CD4-positive, alpha-beta T cell (primary cell): ENCODE results near the gene MRPL28. TPM values are rescaled to one million over a fixed set of nuclear protein-coding genes. Genes with fewer than 3 reads are reported as not detected.

Source experiments
- ATAC-seq: fragments of 200-7000 bp; cut with Tn5 transposase; one replicate; pipeline ENCODE4 v1.10.0; 2022; ENCODE audit warnings: mild to moderate bottlenecking; ENCODE audit not compliant: poor library complexity
- CTCF ChIA-PET: fragments of 350-600 bp; sonication (Branson Sonifier 250); formaldehyde crosslinking; loops from one replicate; lab custom pipeline; 2021; ENCODE audit warnings: antibody characterized with exemption, inconsistent platforms; lab: Charles Lee
- POLR2A ChIA-PET: fragments of 350-600 bp; sonication (Branson Sonifier 250); formaldehyde crosslinking; loops from one replicate; lab custom pipeline; 2021; ENCODE audit warnings: antibody characterized with exemption, inconsistent platforms; lab: Charles Lee
- DNase-seq, 14 experiments: peaks; one replicate each; pipeline ENCODE4 v3.0.0-alpha.2; 2013 to 2020; ENCODE audit warnings: mixed read lengths in 2 of 14
- H3K27ac ChIP-seq, 2 donors: one replicate each; pipeline versions ENCODE4 v1.5.1 to v1.7.0; 2013; ENCODE audit warnings: low read length in 2 of 2, low read depth in 1 of 2, mild to moderate bottlenecking in 1 of 2
- H3K27me3 ChIP-seq, 2 experiments: 1 replicate in 1 of 2; 2 replicates in 1 of 2; pipeline versions ENCODE4 v1.6.1 to v1.7.0; 2013; ENCODE audit warnings: low read length in 2 of 2, control low read depth in 1 of 2, mild to moderate bottlenecking in 1 of 2, moderate library complexity in 1 of 2; ENCODE audit not compliant: insufficient read depth in 2 of 2, control insufficient read depth in 1 of 2
- H3K36me3 ChIP-seq: one replicate; pipeline ENCODE4 v1.6.1; 2013; ENCODE audit warnings: low read length, control low read depth; ENCODE audit not compliant: insufficient read depth
- H3K4me1 ChIP-seq: one replicate; pipeline ENCODE4 v1.6.1; 2013; ENCODE audit warnings: low read length, control low read depth; ENCODE audit not compliant: insufficient read depth
- H3K4me3 ChIP-seq: one replicate; pipeline ENCODE4 v1.5.1; 2013; ENCODE audit warnings: mild to moderate bottlenecking, low read length, moderate library complexity
- H3K9me3 ChIP-seq, 2 experiments: 1 replicate in 1 of 2; 2 replicates in 1 of 2; pipeline versions ENCODE4 v1.6.1 to v1.7.0; 2013; ENCODE audit warnings: low read length in 2 of 2, mild to moderate bottlenecking in 2 of 2, control low read depth in 1 of 2, moderate library complexity in 1 of 2; ENCODE audit not compliant: control insufficient read depth in 1 of 2, insufficient read depth in 1 of 2
- H3K27ac Mint-ChIP-seq: one replicate; pipeline ENCODE4 v1.8.0; 2020; ENCODE audit warnings: mixed read lengths
- H3K27me3 Mint-ChIP-seq: one replicate; pipeline ENCODE4 v1.8.0; 2021; ENCODE audit warnings: mixed read lengths
- H3K36me3 Mint-ChIP-seq: one replicate; pipeline ENCODE4 v1.8.0; 2021; ENCODE audit warnings: low read depth, mixed read lengths
- H3K4me1 Mint-ChIP-seq: one replicate; pipeline ENCODE4 v1.8.0; 2021; ENCODE audit warnings: low read depth, mixed read lengths
- H3K4me3 Mint-ChIP-seq: one replicate; pipeline ENCODE4 v1.8.0; 2020; ENCODE audit warnings: mild to moderate bottlenecking, mixed read lengths
- H3K9me3 Mint-ChIP-seq: one replicate; pipeline ENCODE4 v1.8.0; 2020; ENCODE audit warnings: mixed read lengths
- CTCF ChIP-seq: fragments of 200-600 bp; IDR thresholded peaks from one replicate; pipeline ENCODE4 v1.8.0; 2022; ENCODE audit warnings: antibody characterized with exemption, mild to moderate bottlenecking
- intact Hi-C, 2 experiments: fragments of 100-400 bp; cut with DNase I in 1 of 2; cut with micrococcal nuclease in 1 of 2; formaldehyde crosslinking; loops; one replicate each; pipeline versions ENCODE4 v1.15.1 to v1.9.0; 2023 to 2025; cut with DNase I, micrococcal nuclease
- total RNA-seq, 174 experiments: library from RNA in 2 of 174; stranded (reverse) in 2 of 174; gene quantifications; one replicate each; pipeline ENCODE4 v1.2.3 and lab custom pipeline; 2021 to 2026

The MRPL28 gene
- total RNA-seq, 2 experiments from 2014 or later = 19.6 to 19.7 TPM

- DNase-seq = peak in 1 of 14 experiments; percentile 23
- ChIA-PET CTCF (no interaction called here), POLR2A (interaction anchor here (0.7 to 2.0 kb wide), 10 partner anchors 10 to 112 kb away, joined by 3 to 18 read pairs (median 4); partner anchors contain the start of genes AXIN1, FAM234A and LUC7L)
- H3K27ac ChIP-seq = peak overlapping the region; percentile 42 to 89
- peaks cover 9% of the 10 kb centered on the region for H3K36me3 Mint-ChIP-seq
- TF ChIP-seq CTCF = no peak
- peak overlapping the region; percentile 57 for H3K4me3 ChIP-seq
- no peaks in the 10 kb centered on the region for H3K9me3 ChIP-seq
- no peaks in the 10 kb centered on the region for H3K27me3 Mint-ChIP-seq
- peaks cover 58% of the 10 kb centered on the region for H3K4me1 Mint-ChIP-seq
- H3K4me1 ChIP-seq = peaks cover 79% of the 10 kb centered on the region
- no peaks in the 10 kb centered on the region for H3K9me3 Mint-ChIP-seq
- H3K27me3 ChIP-seq = no peaks in the 10 kb centered on the region
- ATAC-seq = no peak
- intact Hi-C loops = loop anchor here in 1 of 2 experiments (2.0 kb wide), 1 partner anchor 27 kb away; the partner anchor contains the start of gene AXIN1
- H3K4me3 Mint-ChIP-seq = peak overlapping the region; percentile 77
- H3K36me3 ChIP-seq = peaks cover 5% of the 10 kb centered on the region
- peak overlapping the region; percentile 90 for H3K27ac Mint-ChIP-seq
These were observed 44.8 kb downstream of the MRPL28 start for GRCh38 chr16:325375-326145.

- Mint-ChIP-seq H3K4me3 (peak overlapping the region; percentile 77), H3K9me3 (no peaks in the 10 kb centered on the region), H3K36me3 (peaks cover 10% of the 10 kb centered on the region), H3K27me3 (no peaks in the 10 kb centered on the region), H3K27ac (peak overlapping the region; percentile 90), H3K4me1 (peaks cover 60% of the 10 kb centered on the region)
- Histone ChIP-seq H3K4me1 (peaks cover 80% of the 10 kb centered on the region), H3K36me3 (no peaks in the 10 kb centered on the region), H3K27ac (peak overlapping the region; percentile 77 to 89), H3K27me3 (no peaks in the 10 kb centered on the region), H3K4me3 (peak overlapping the region; percentile 57), H3K9me3 (no peaks in the 10 kb centered on the region)
- intact Hi-C loops = loop anchor here in 1 of 2 experiments (2.0 kb wide), 1 partner anchor 28 kb away; the partner anchor contains the start of gene AXIN1
- ATAC-seq (peak; percentile 80), DNase-seq (peak; percentile 56 to 94 (median 72))
- POLR2A ChIA-PET = interaction anchor here (1.0 to 2.0 kb wide), 9 partner anchors 11 to 111 kb away, joined by 3 to 18 read pairs (median 5); partner anchors contain the start of genes AXIN1, FAM234A and LUC7L
- CTCF ChIA-PET = interaction anchor here (0.7 to 1.2 kb wide), 3 partner anchors 27 to 90 kb away, joined by 3 read pairs; no protein-coding TSS in a partner anchor
- TF ChIP-seq CTCF = no peak
These were observed 45.6 kb downstream of the MRPL28 start for GRCh38 chr16:324451-325334.

GRCh38 chr16:324201-324450 lies 46.2 kb downstream of the MRPL28 start:
- no peak for ATAC-seq
- peaks cover 65% of the 10 kb centered on the region for H3K4me1 Mint-ChIP-seq
- H3K27ac Mint-ChIP-seq = peak overlapping the region; percentile 90
- H3K36me3 Mint-ChIP-seq = peaks cover 12% of the 10 kb centered on the region
- H3K9me3 Mint-ChIP-seq = no peaks in the 10 kb centered on the region
- Histone ChIP-seq H3K4me3 (peak overlapping the region; percentile 57), H3K27me3 (no peaks in the 10 kb centered on the region), H3K4me1 (peaks cover 85% of the 10 kb centered on the region), H3K9me3 (no peaks in the 10 kb centered on the region), H3K36me3 (peaks cover 4% of the 10 kb centered on the region), H3K27ac (peak overlapping the region; percentile 77 to 89)
- no peaks in the 10 kb centered on the region for H3K27me3 Mint-ChIP-seq
- intact Hi-C loops = loop anchor here in 1 of 2 experiments (2.0 kb wide), 1 partner anchor 29 kb away; the partner anchor contains the start of gene AXIN1
- H3K4me3 Mint-ChIP-seq = peak overlapping the region; percentile 77
- TF ChIP-seq CTCF = no peak
- CTCF ChIA-PET = interaction anchor here (0.7 to 1.2 kb wide), 3 partner anchors 28 to 89 kb away, joined by 3 read pairs; no protein-coding TSS in a partner anchor
- POLR2A ChIA-PET = interaction anchor here (1.3 to 2.0 kb wide), 6 partner anchors 19 to 95 kb away, joined by 4 to 18 read pairs (median 6); partner anchors contain the start of genes AXIN1, FAM234A and LUC7L
- DNase-seq = no peak
